ENCODE data around the gene PCNP.
"Not testable (repeated sequence)": the region's sequence is repeated elsewhere in the genome, so short reads cannot be mapped to it uniquely, and the experiment has no call there.

Gene PCNP

GRCh38 chr3:101633186-101633585 is 59.2 kb downstream of the PCNP start:
- no peak for DNase-seq (ENCODE audit: low spot score)

GRCh38 chr3:101634591-101635196 is 60.7 kb downstream of the PCNP start:
- DNase-seq (ENCODE audit: low spot score) = no peak

- no peak for DNase-seq (ENCODE audit: low spot score)
These were observed 61.4 kb downstream of the PCNP start for GRCh38 chr3:101635345-101635744.

DNA sequence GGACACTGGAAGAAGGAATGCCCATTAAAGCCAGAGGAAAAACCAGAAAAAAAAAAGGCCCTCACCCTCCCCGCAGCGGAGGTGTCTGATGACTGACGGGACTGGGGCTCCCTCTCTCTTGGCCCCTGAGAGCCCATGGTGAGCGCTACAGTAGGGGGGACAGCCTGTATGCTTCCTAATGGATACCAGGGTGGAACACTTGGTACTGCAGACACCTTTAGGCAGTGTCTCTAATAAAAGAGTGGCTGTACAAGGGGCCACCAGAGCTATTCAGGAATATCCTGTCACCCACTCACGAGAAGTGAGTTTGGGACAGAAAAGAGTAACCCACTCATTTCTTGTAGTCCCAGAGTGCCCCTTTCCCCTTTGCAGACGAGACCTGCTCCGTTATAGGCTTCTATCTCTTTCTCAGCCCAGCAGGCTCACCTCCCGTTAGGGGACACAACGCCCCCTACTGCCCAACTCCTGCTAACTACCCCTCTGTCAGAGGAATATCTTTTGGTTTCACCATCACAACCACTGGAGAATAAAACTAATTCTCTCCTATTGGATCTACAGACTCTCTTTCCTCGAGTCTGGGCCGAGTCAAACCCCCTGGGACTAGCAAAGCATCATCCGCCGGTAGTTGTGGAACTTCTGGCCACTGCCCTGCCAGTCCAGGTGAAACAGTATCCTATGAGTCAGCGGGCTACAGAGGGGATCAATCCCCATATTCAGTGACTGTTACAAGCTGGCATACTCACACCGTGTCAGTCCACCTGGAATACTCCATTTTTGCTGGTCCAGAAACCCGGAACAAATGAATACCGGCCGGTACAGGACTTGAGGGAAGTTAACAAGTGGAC is 62.2 kb downstream of the PCNP start:
- peak; percentile 67 for DNase-seq (ENCODE audit: low spot score)

DNA sequence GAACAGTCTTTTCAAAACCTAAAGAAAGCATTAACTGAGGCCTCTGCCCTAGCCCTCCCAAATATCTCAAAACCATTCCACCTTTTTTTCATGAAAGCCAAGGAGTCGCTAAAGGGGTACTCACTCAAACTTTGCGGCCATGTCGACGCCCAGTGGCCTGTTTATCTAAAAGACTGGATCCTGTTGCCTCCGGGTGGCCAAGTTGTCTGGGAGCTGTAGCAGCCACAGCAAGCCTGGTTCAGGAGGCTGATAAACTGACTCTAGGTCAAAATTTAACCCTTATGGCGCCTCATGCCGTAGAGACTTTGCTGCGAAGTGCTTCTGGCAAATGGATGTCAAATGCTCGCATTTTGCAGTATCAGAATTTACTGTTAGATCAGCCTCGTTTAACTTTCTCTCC is 63.5 kb downstream of the PCNP start:
- DNase-seq (ENCODE audit: low spot score) = no peak

DNA sequence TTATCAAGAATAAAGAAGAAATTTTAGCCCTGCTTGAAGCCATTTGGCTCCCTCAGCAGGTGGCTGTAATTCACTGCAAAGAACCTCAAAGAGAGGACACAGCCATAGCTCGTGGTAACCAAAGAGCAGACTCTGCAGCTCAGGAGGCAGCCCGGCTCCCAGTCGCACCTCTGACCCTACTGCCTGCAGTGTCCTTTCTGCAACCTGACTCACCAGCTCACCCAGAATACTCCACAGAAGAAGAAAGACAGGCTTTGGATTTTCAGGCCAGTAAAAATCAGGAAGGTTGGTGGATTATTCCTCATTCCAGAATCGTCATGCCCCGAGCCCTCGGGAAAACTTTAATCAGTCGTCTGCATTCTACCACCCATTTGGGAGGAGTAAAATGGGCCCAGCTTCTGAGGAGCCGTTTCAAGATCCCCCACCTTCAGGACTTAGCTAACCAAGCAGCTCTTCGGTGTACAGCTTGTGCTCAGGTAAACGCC is 64.3 kb downstream of the PCNP start:
- DNase-seq (ENCODE audit: low spot score) = no peak

GRCh38 chr3:101639280-101639963 is 65.4 kb downstream of the PCNP start:
- no peak for DNase-seq (ENCODE audit: low spot score)

DNA sequence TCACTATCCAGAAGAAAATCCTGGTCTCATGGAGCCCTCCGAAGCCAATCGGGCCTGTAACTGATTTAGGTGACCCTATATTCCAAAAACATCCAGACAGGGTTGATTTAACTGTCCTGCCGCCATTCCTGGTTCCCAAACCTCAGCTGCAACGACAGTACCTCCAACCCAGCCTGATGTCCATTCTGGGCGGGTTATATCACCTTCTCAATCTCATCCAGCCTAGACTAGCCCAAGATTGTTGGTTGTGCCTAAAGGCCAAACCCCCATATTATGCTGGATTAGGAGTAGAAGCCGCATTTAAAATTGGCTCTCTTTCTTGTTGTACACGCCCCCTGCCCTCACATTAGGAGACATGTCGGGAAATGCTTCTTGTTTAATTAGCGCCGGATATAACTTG is 66.3 kb downstream of the PCNP start:
- DNase-seq (ENCODE audit: low spot score) = no peak

- not testable (repeated sequence) for DNase-seq (ENCODE audit: low spot score)
These were observed 67.6 kb downstream of the PCNP start for GRCh38 chr3:101641397-101642115.

GRCh38 chr3:101642441-101642840 is 68.5 kb downstream of the PCNP start:
- DNase-seq (ENCODE audit: low spot score) = no peak

GRCh38 chr3:101643009-101643844 is 69.2 kb downstream of the PCNP start:
- no peak for DNase-seq (ENCODE audit: low spot score)

Measured in CD4-positive, alpha-beta T cell treated with Interleukin-15 for 4 hours (primary cell).